IMR-90 (cell line): Measurements from ENCODE around the gene COPZ2. TPM values are rescaled to one million over a fixed set of nuclear protein-coding genes. Genes with fewer than 3 reads are reported as not detected.

Experiments used
- ATAC-seq: fragments of 200-7000 bp; cut with Tn5 transposase; 2 replicates; pipeline ENCODE4 v1.9.1; 2020; ENCODE audit warnings: low read depth, mild to moderate bottlenecking, moderate library complexity
- BruUV-seq: library from RNA; stranded (reverse); fragments of 400-500 nt; replicated peaks from 2 replicates; lab custom pipeline; 2021; lab: Mats Ljungman, UMichigan
- CTCF ChIA-PET: fragments of 300-600 bp; formaldehyde crosslinking; extraction: SDS; loops from one replicate; lab custom pipeline; 2021; ENCODE audit warnings: antibody characterized with exemption; lab: Yijun Ruan, JAX
- POLR2A ChIA-PET: fragments of 300-600 bp; sonication (Branson Sonifier 250); formaldehyde crosslinking; loops from one replicate; lab custom pipeline; 2022; ENCODE audit warnings: antibody characterized with exemption; ENCODE audit not compliant: unreplicated experiment; lab: Charles Lee
- DNase-seq: peaks from one replicate; pipeline ENCODE4 v3.0.0; 2013
- H2AFZ ChIP-seq: replicated peaks from 2 replicates; pipeline ENCODE3; 2013; ENCODE audit warnings: low read length, mild to moderate bottlenecking; ENCODE audit not compliant: poor library complexity
- H2AK5ac ChIP-seq: 2 replicates; pipeline ENCODE4 v1.6.1; 2013; ENCODE audit warnings: low read depth, low read length, inconsistent platforms
- H2AK9ac ChIP-seq: replicated peaks from 2 replicates; pipeline ENCODE3; 2013; ENCODE audit warnings: mild to moderate bottlenecking, low read depth, low read length, moderate library complexity; ENCODE audit not compliant: poor library complexity
- H2BK120ac ChIP-seq: 2 replicates; pipeline ENCODE4 v1.6.1; 2013; ENCODE audit warnings: low read depth, low read length, inconsistent platforms
- H2BK15ac ChIP-seq: 3 replicates; pipeline ENCODE4 v1.6.1; 2013; ENCODE audit warnings: low read depth, low read length, inconsistent platforms
- H2BK20ac ChIP-seq: 2 replicates; pipeline ENCODE4 v1.6.1; 2013; ENCODE audit warnings: low read depth, mild to moderate bottlenecking, inconsistent platforms, low read length, moderate library complexity
- H2BK5ac ChIP-seq: 2 replicates; pipeline ENCODE4 v1.6.1; 2013; ENCODE audit warnings: mild to moderate bottlenecking, low read depth, low read length, inconsistent platforms; ENCODE audit not compliant: poor library complexity, severe bottlenecking
- H3K14ac ChIP-seq: replicated peaks from 2 replicates; pipeline ENCODE4 v1.6.1; 2013; ENCODE audit warnings: low read depth, low read length, inconsistent platforms
- H3K18ac ChIP-seq: 2 replicates; pipeline ENCODE4 v1.6.1; 2013; ENCODE audit warnings: low read depth, low read length, control low read depth
- H3K23ac ChIP-seq: 2 replicates; pipeline ENCODE4 v1.6.1; 2013; ENCODE audit warnings: low read depth, low read length, inconsistent platforms
- H3K27ac ChIP-seq: 2 replicates; pipeline ENCODE4 v1.5.1; 2013; ENCODE audit warnings: mild to moderate bottlenecking, control low read depth, low read length; ENCODE audit not compliant: insufficient read depth
- H3K27me3 ChIP-seq: 2 replicates; pipeline ENCODE4 v1.6.1; 2013; ENCODE audit warnings: low read length; ENCODE audit not compliant: control insufficient read depth, insufficient read depth
- H3K36me3 ChIP-seq: 2 replicates; pipeline ENCODE4 v1.6.1; 2013; ENCODE audit warnings: low read length, mixed read lengths; ENCODE audit not compliant: control insufficient read depth, insufficient read depth
- H3K4ac ChIP-seq: 2 replicates; pipeline ENCODE4 v1.6.1; 2013; ENCODE audit warnings: low read depth, low read length, inconsistent platforms
- H3K4me1 ChIP-seq: 2 replicates; pipeline ENCODE4 v1.6.1; 2013; ENCODE audit warnings: low read length, mixed read lengths; ENCODE audit not compliant: control insufficient read depth, insufficient read depth
- H3K4me2 ChIP-seq: 2 replicates; pipeline ENCODE4 v1.6.1; 2013; ENCODE audit warnings: low read depth, mild to moderate bottlenecking, control low read depth, low read length, moderate library complexity
- H3K4me3 ChIP-seq: 2 replicates; pipeline ENCODE4 v1.5.1; 2013; ENCODE audit warnings: low read depth, mild to moderate bottlenecking, control low read depth, low read length, moderate library complexity; ENCODE audit not compliant: insufficient read depth
- H3K56ac ChIP-seq: 2 replicates; pipeline ENCODE4 v1.6.1; 2013; ENCODE audit warnings: low read length, inconsistent platforms; ENCODE audit not compliant: insufficient read depth; ENCODE audit errors: extremely low read depth
- H3K79me1 ChIP-seq, 2 experiments: 2 replicates each; pipeline ENCODE4 v1.6.1; 2013; ENCODE audit warnings: low read length in 2 of 2, inconsistent platforms in 1 of 2, low read depth in 1 of 2
- H3K9ac ChIP-seq: 2 replicates; pipeline ENCODE4 v1.6.1; 2013; ENCODE audit warnings: low read depth, low read length, control low read depth
- H3K9me1 ChIP-seq: 2 replicates; pipeline ENCODE4 v1.6.1; 2013; ENCODE audit warnings: low read length, inconsistent platforms; ENCODE audit not compliant: insufficient read depth
- H3K9me3 ChIP-seq: 2 replicates; pipeline ENCODE4 v1.6.1; 2013; ENCODE audit warnings: low read length; ENCODE audit not compliant: control insufficient read depth, insufficient read depth
- H4K20me1 ChIP-seq: 2 replicates; pipeline ENCODE4 v1.6.1; 2013; ENCODE audit warnings: low read length, inconsistent platforms; ENCODE audit not compliant: insufficient read depth
- H4K5ac ChIP-seq: 2 replicates; pipeline ENCODE4 v1.6.1; 2013; ENCODE audit warnings: mild to moderate bottlenecking, low read depth, low read length, control low read depth
- H4K8ac ChIP-seq, 2 experiments: 2 replicates each; pipeline ENCODE4 v1.6.1; 2013; ENCODE audit warnings: low read depth in 2 of 2, low read length in 2 of 2, control low read depth in 1 of 2, inconsistent platforms in 1 of 2
- H4K91ac ChIP-seq: 2 replicates; pipeline ENCODE4 v1.6.1; 2013; ENCODE audit warnings: low read depth, low read length, inconsistent platforms; ENCODE audit not compliant: insufficient read depth
- BHLHE40 ChIP-seq: fragments of 150-350 bp; IDR thresholded peaks from 2 replicates; pipeline ENCODE4 v1.6.1; 2016; ENCODE audit warnings: mild to moderate bottlenecking, low read depth, low read length
- CEBPB ChIP-seq: IDR thresholded peaks from 2 replicates; pipeline ENCODE4 v1.6.1; 2012; ENCODE audit warnings: low read depth, low read length, improper control_type of control experiment
- CHD1 ChIP-seq: IDR thresholded peaks from 2 replicates; pipeline ENCODE4 v1.6.1; 2012; ENCODE audit warnings: low read depth, low read length, improper control_type of control experiment
- ELK1 ChIP-seq: fragments of 150-350 bp; IDR thresholded peaks from 2 replicates; pipeline ENCODE4 v1.6.1; 2016; ENCODE audit warnings: low read depth, mild to moderate bottlenecking, low read length, moderate library complexity, borderline replicate concordance
- FOS ChIP-seq: fragments of 150-350 bp; IDR thresholded peaks from 2 replicates; pipeline ENCODE4 v1.6.1; 2016; ENCODE audit warnings: low read depth, low read length
- MAFK ChIP-seq: IDR thresholded peaks from 2 replicates; pipeline ENCODE4 v1.6.1; 2012; ENCODE audit warnings: low read depth, low read length, improper control_type of control experiment
- MAZ ChIP-seq: IDR thresholded peaks from 2 replicates; pipeline ENCODE4 v1.6.1; 2012; ENCODE audit warnings: low read depth, mild to moderate bottlenecking, low read length, improper control_type of control experiment, moderate library complexity, borderline replicate concordance
- MXI1 ChIP-seq: IDR thresholded peaks from 2 replicates; pipeline ENCODE4 v1.6.1; 2012; ENCODE audit warnings: low read depth, mild to moderate bottlenecking, low read length, moderate library complexity, borderline replicate concordance
- NFE2L2 ChIP-seq: fragments of 150-350 bp; IDR thresholded peaks from 2 replicates; pipeline ENCODE4 v1.6.1; 2016; ENCODE audit warnings: low read depth, mild to moderate bottlenecking, low read length
- POLR2A ChIP-seq: IDR thresholded peaks from 2 replicates; pipeline ENCODE4 v1.6.1; 2012; ENCODE audit warnings: mild to moderate bottlenecking, low read depth, low read length
- RAD21 ChIP-seq: IDR thresholded peaks from 2 replicates; pipeline ENCODE4 v1.6.1; 2012; ENCODE audit warnings: low read length, improper control_type of control experiment
- RCOR1 ChIP-seq: IDR thresholded peaks from 2 replicates; pipeline ENCODE4 v1.6.1; 2012; ENCODE audit warnings: mild to moderate bottlenecking, low read length, improper control_type of control experiment; ENCODE audit not compliant: insufficient replicate concordance
- RFX5 ChIP-seq: IDR thresholded peaks from 2 replicates; pipeline ENCODE4 v1.8.0; 2012; ENCODE audit warnings: low read depth, mild to moderate bottlenecking, low read length, moderate library complexity
- SMC3 ChIP-seq: fragments of 150-350 bp; IDR thresholded peaks from 2 replicates; pipeline ENCODE4 v1.6.1; 2016; ENCODE audit warnings: low read depth, mild to moderate bottlenecking, antibody characterized with exemption, low read length, moderate library complexity
- WGBS, 2 experiments: methylation state at CpG; one replicate each; pipeline versions ENCODE4 v1.1.5 to v1.1.7; 2013; ENCODE audit warnings: missing lambda C conversion rate in 2 of 2; ENCODE audit not compliant: insufficient read length in 1 of 2; ENCODE audit errors: extremely low coverage in 2 of 2; 5-methylcytosine and 5-hydroxymethylcytosine counted together
- dilution Hi-C: fragments of 300-500 bp; cut with HindIII; formaldehyde crosslinking; loops from one replicate; pipeline ENCODE4 v1.14.3; 2018; ENCODE audit warnings: low sequenced_read_pairs; ENCODE audit not compliant: unreplicated experiment
- in situ Hi-C: fragments of 300-500 bp; cut with MboI; formaldehyde crosslinking; loops from 3 replicates; pipeline ENCODE4 v1.14.3; 2019; ENCODE audit warnings: low sequenced_read_pairs, inconsistent platforms, mixed read lengths
- intact Hi-C: fragments of 100-400 bp; cut with micrococcal nuclease; formaldehyde crosslinking; loops from 2 replicates; pipeline ENCODE4 v1.10.0; 2022
- polyA plus RNA-seq, 3 experiments: library from polyadenylated mRNA; depleted of rRNA; stranded (reverse); fragments of >200 nt; gene quantifications; 2 replicates each; pipeline ENCODE4 v1.2.3, GENCODE V29; 2012; ENCODE audit warnings: low replicate concordance in 1 of 3
- total RNA-seq: library from RNA; depleted of rRNA; stranded (reverse); fragments of >200 nt; gene quantifications from 2 replicates; pipeline ENCODE4 v1.2.3, GENCODE V29; 2012
- TF ChIP-seq, protein P1 (sequence below): conservative IDR thresholded peaks from 2 replicates; pipeline ENCODE4 v1.5.1; 2012; ENCODE audit warnings: mild to moderate bottlenecking, low read depth, low read length, improper control_type of control experiment
- TF ChIP-seq, protein P2 (sequence below): fragments of 150-350 bp; IDR thresholded peaks from 2 replicates; pipeline ENCODE4 v1.6.1; 2017; ENCODE audit warnings: mild to moderate bottlenecking, antibody characterized with exemption, low read length, low read depth

The COPZ2 gene
- total and polyA plus RNA-seq, 2 of the 4 experiments (the other 2 are of a cell fraction), result 41.0 to 86.1 TPM

- ATAC-seq, result no peak
- Histone ChIP-seq H3K4ac (no peak overlapping the region), H4K91ac (no peak overlapping the region), H3K9me1 (peaks cover 3% of the 10 kb centered on the region), H2BK120ac (no peak overlapping the region), H3K36me3 (peaks cover 36% of the 10 kb centered on the region), H4K8ac (no peak overlapping the region), H3K18ac (no peak overlapping the region), H3K4me1 (peaks cover 2% of the 10 kb centered on the region), H3K79me1 (peaks cover 14 to 56% of the 10 kb centered on the region in 2 experiments), H4K5ac (no peak overlapping the region), H3K4me2 (no peak overlapping the region), H3K27ac (no peak overlapping the region), H3K23ac (peak overlapping the region; percentile 4; the same call in 1 of the 2 replicates), H3K56ac (no peak overlapping the region), H2BK20ac (no peak overlapping the region), H3K4me3 (no peak overlapping the region), H2AK9ac (no peak overlapping the region), H2AK5ac (no peak overlapping the region), H3K27me3 (no peaks in the 10 kb centered on the region), H2BK5ac (no peak overlapping the region), H3K14ac (no peak overlapping the region), H3K9me3 (no peaks in the 10 kb centered on the region), H4K20me1 (peaks cover 5% of the 10 kb centered on the region; the same call in 1 of the 2 replicates), H2AFZ (no peak overlapping the region), H3K9ac (no peak overlapping the region; the same call in 1 of the 2 replicates), H2BK15ac (no peak overlapping the region)
- BruUV-seq, result no TSS peak
- CTCF ChIA-PET, result interaction anchor here (1.1 kb wide), 1 partner anchor 13 kb away, joined by 3 read pairs; no protein-coding TSS in a partner anchor
- dilution Hi-C loops (no loop called here), intact Hi-C loops (no loop called here), in situ Hi-C loops (loop anchor here (5.0 kb wide), 1 partner anchor 34 kb away; no protein-coding TSS in a partner anchor)
- DNase-seq, result no peak
- POLR2A ChIA-PET, result no interaction called here
- TF ChIP-seq POLR2A (no peak), CHD1 (no peak), SMC3 (no peak), RAD21 (no peak), BHLHE40 (no peak), RCOR1 (no peak), NFE2L2 (no peak), CEBPB (no peak), MXI1 (no peak), ELK1 (no peak), FOS (no peak), MAZ (no peak), RFX5 (no peak), MAFK (no peak)
- TF ChIP-seq, protein P1, sequence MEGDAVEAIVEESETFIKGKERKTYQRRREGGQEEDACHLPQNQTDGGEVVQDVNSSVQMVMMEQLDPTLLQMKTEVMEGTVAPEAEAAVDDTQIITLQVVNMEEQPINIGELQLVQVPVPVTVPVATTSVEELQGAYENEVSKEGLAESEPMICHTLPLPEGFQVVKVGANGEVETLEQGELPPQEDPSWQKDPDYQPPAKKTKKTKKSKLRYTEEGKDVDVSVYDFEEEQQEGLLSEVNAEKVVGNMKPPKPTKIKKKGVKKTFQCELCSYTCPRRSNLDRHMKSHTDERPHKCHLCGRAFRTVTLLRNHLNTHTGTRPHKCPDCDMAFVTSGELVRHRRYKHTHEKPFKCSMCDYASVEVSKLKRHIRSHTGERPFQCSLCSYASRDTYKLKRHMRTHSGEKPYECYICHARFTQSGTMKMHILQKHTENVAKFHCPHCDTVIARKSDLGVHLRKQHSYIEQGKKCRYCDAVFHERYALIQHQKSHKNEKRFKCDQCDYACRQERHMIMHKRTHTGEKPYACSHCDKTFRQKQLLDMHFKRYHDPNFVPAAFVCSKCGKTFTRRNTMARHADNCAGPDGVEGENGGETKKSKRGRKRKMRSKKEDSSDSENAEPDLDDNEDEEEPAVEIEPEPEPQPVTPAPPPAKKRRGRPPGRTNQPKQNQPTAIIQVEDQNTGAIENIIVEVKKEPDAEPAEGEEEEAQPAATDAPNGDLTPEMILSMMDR, result no peak
- TF ChIP-seq, protein P2, sequence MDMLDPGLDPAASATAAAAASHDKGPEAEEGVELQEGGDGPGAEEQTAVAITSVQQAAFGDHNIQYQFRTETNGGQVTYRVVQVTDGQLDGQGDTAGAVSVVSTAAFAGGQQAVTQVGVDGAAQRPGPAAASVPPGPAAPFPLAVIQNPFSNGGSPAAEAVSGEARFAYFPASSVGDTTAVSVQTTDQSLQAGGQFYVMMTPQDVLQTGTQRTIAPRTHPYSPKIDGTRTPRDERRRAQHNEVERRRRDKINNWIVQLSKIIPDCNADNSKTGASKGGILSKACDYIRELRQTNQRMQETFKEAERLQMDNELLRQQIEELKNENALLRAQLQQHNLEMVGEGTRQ, result no peak
- no CpG with 5 or more reads among the region's 1 CpG for WGBS, 2 experiments
These were observed 29.1 kb upstream of the COPZ2 start for GRCh38 chr17:48066656-48067055.
